Vagina (tissue), 2 donors: ENCODE measurements around the gene ATP2A3. TPM values are rescaled to one million over a fixed set of nuclear protein-coding genes. Genes with fewer than 3 reads are reported as not detected.
"Not testable (repeated sequence)": the region's sequence is repeated elsewhere in the genome, so short reads cannot be mapped to it uniquely, and the experiment has no call there.

Experiments
- DNase-seq, 2 donors: peaks; one replicate each; pipeline ENCODE4 v3.0.0-alpha.2; 2017; ENCODE audit errors: extremely low spot score in 2 of 2
- H3K27ac ChIP-seq: fragments of 200-600 bp; sonication (generic); one replicate; pipeline ENCODE4 v1.5.1; 2019
- H3K27me3 ChIP-seq: fragments of 200-600 bp; sonication (generic); one replicate; pipeline ENCODE4 v1.5.1; 2019
- H3K36me3 ChIP-seq, 2 donors: fragments of 200-600 bp; sonication (generic); one replicate each; pipeline ENCODE4 v1.5.1; 2017 to 2019
- H3K4me1 ChIP-seq: fragments of 200-600 bp; sonication (generic); one replicate; pipeline ENCODE4 v1.5.1; 2019
- H3K4me3 ChIP-seq, 2 donors: fragments of 200-600 bp; sonication (generic); 1 replicate in 1 of 2; 2 replicates in 1 of 2; pipeline ENCODE4 v1.5.1; 2016 to 2019
- H3K9me3 ChIP-seq: fragments of 200-600 bp; sonication (generic); one replicate; pipeline ENCODE4 v1.5.1; 2019
- CTCF ChIP-seq, 3 experiments: fragments of 450-650 bp in 2 of 3; fragments of 200-600 bp in 1 of 3; sonication (generic) in 1 of 3; IDR thresholded peaks; one replicate each; pipeline ENCODE4 v1.5.1; 2017 to 2019; ENCODE audit warnings: antibody characterized with exemption in 3 of 3, mild to moderate bottlenecking in 2 of 3, moderate library complexity in 2 of 3
- POLR2A ChIP-seq, 2 donors: fragments of 450-650 bp; IDR thresholded peaks; one replicate each; pipeline ENCODE4 v1.6.1; 2017; ENCODE audit warnings: antibody characterized with exemption in 2 of 2, mild to moderate bottlenecking in 2 of 2, moderate library complexity in 2 of 2
- POLR2AphosphoS5 ChIP-seq, 2 donors: sonication (generic); formaldehyde crosslinking; IDR thresholded peaks; one replicate each; pipeline ENCODE4 v1.9.0; 2017; ENCODE audit warnings: antibody characterized with exemption in 2 of 2, mild to moderate bottlenecking in 2 of 2, low read depth in 1 of 2; ENCODE audit not compliant: insufficient read depth in 1 of 2
- intact Hi-C: fragments of 100-400 bp; cut with DNase I; formaldehyde crosslinking; loops from one replicate; pipeline ENCODE4 v1.15.1; 2023
- total RNA-seq: library from RNA; depleted of rRNA; stranded (reverse); fragments of >200 nt; gene quantifications from one replicate; pipeline ENCODE4 v1.2.3, GENCODE V29; 2016

The ATP2A3 gene
- total RNA-seq, 1 donor from 2014 or later: 15.5 TPM

DNA sequence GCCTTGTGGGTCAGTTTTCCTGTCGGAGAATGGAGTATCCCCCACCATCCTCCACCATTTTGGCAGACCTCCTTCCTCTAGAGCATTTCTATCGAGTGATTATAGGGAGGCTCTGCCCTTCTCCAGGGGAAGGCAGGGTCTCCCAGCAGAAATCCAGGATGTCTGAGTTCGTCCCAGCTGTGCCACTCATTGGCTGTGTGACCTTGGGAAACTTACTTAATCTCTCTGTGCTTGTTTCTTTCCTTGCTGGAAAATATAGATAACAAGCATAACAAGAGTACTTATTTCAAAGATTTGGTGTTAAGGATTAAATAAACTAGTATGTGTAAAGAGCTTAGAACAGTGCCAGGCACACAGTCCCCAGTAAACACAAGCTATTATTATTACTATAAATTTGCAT, 14.8 kb downstream of the ATP2A3 start:
- no peak overlapping the region for H3K27ac ChIP-seq
- peaks cover 2% of the 10 kb centered on the region for H3K4me1 ChIP-seq
- no peaks in the 10 kb centered on the region for H3K9me3 ChIP-seq
- H3K4me3 ChIP-seq: no peak overlapping the region
- H3K36me3 ChIP-seq: no peaks in the 10 kb centered on the region
- H3K27me3 ChIP-seq: no peaks in the 10 kb centered on the region
- intact Hi-C loops: no loop called here
- DNase-seq: no peak
- TF ChIP-seq POLR2A (IDR thresholded peaks at IDR 0.05) (no peak), POLR2AphosphoS5 (IDR thresholded peaks at IDR 0.05; ENCODE audit: insufficient read depth in 1 of 2, low read depth in 1 of 2) (no peak), CTCF (IDR thresholded peaks at IDR 0.05) (no peak)

DNA sequence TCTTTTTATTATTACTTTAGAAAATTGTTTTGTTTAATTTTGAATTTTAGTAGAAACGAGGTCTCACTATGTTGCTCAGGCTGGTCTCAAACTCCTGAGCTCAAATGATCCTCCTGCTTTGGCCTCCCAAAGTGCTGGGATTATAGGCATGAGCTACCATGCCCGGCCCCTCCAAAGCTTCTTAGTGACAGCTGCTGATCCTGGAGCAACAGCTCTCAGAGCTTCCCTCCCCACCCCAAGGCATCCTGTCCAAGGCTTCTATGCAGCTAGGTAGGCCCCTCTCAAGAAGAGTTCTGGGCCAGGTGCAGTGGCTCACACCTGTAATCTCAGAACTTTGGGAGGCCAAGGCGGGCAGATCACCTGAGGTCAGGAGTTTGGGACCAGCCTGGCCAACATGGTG, 15.7 kb downstream of the ATP2A3 start:
- H3K4me1 ChIP-seq: peaks cover 10% of the 10 kb centered on the region
- H3K4me3 ChIP-seq, H3K36me3 ChIP-seq, H3K27me3 ChIP-seq, DNase-seq, intact Hi-C loops, H3K27ac ChIP-seq, H3K9me3 ChIP-seq: not testable (repeated sequence)

DNA sequence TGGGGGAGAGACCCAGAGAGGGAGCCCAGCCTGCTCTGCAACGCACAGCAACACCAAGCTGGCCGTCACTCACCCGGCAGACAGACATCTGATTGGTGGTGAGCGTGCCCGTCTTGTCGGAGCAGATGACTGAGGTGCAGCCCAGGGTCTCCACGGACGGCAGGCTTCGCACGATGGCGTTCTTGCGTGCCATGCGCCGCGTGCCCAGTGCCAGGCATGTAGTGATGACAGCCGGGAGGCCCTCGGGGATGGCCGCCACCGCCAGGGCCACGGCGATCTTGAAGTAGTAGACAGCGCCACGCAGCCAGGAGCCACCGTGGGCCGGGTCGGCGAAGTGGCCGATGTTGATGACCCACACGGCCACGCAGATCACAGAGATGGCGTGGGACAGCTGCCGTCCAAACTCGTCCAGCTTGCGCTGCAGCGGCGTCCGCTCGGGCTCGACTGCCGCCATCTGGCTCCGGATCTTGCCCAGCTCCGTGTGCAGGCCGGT, 16.9 kb downstream of the ATP2A3 start:
- Histone ChIP-seq H3K27ac (no peak overlapping the region), H3K4me1 (peaks cover 10% of the 10 kb centered on the region), H3K9me3 (no peaks in the 10 kb centered on the region), H3K27me3 (no peaks in the 10 kb centered on the region), H3K36me3 (no peaks in the 10 kb centered on the region), H3K4me3 (no peak overlapping the region)
- no peak for DNase-seq
- TF ChIP-seq CTCF (IDR thresholded peaks at IDR 0.05): no peak
- no peak for TF ChIP-seq POLR2A (IDR thresholded peaks at IDR 0.05)
- TF ChIP-seq POLR2AphosphoS5 (IDR thresholded peaks at IDR 0.05; ENCODE audit: insufficient read depth in 1 of 2, low read depth in 1 of 2): no peak
- intact Hi-C loops: no loop called here

- DNase-seq: no peak
- intact Hi-C loops: no loop called here
- TF ChIP-seq POLR2A (IDR thresholded peaks at IDR 0.05) (no peak), POLR2AphosphoS5 (IDR thresholded peaks at IDR 0.05; ENCODE audit: insufficient read depth in 1 of 2, low read depth in 1 of 2) (no peak), CTCF (IDR thresholded peaks at IDR 0.05) (no peak)
- H3K36me3 ChIP-seq: no peaks in the 10 kb centered on the region
- H3K9me3 ChIP-seq: no peaks in the 10 kb centered on the region
- H3K4me3 ChIP-seq: no peak overlapping the region
- no peaks in the 10 kb centered on the region for H3K27me3 ChIP-seq
- H3K4me1 ChIP-seq: peaks cover 10% of the 10 kb centered on the region
- no peak overlapping the region for H3K27ac ChIP-seq
Observed at GRCh38 chr17:3946711-3947235, 17.5 kb downstream of the ATP2A3 start.

- H3K36me3 ChIP-seq: no peaks in the 10 kb centered on the region
- no peaks in the 10 kb centered on the region for H3K9me3 ChIP-seq
- intact Hi-C loops: no loop called here
- peak overlapping the region; percentile 37 to 41 for H3K4me3 ChIP-seq
- no peaks in the 10 kb centered on the region for H3K27me3 ChIP-seq
- no peak for DNase-seq
- H3K27ac ChIP-seq: no peak overlapping the region
- peaks cover 10% of the 10 kb centered on the region for H3K4me1 ChIP-seq
- no peak for TF ChIP-seq POLR2AphosphoS5 (IDR thresholded peaks at IDR 0.05; ENCODE audit: insufficient read depth in 1 of 2, low read depth in 1 of 2)
- TF ChIP-seq CTCF (IDR thresholded peaks at IDR 0.05): no peak
- TF ChIP-seq POLR2A (IDR thresholded peaks at IDR 0.05): no peak
Observed at GRCh38 chr17:3944485-3945388, 19.5 kb downstream of the ATP2A3 start.
